NOMO-1 treated with dmso at 0.1 percent for 144 hours (cell line): ENCODE results near the gene MDGA2.
A peak's percentile ranks its signal among the peaks of the same experiment; 100 is the strongest.
"Not testable (repeated sequence)": the region's sequence is repeated elsewhere in the genome, so short reads cannot be mapped to it uniquely, and the experiment has no call there.

Source experiments
- DNase-seq: peaks from one replicate; lab custom pipeline; 2025; ENCODE audit not compliant: unreplicated experiment; lab: John Stamatoyannopoulos, UW

MDGA2 gene

DNA sequence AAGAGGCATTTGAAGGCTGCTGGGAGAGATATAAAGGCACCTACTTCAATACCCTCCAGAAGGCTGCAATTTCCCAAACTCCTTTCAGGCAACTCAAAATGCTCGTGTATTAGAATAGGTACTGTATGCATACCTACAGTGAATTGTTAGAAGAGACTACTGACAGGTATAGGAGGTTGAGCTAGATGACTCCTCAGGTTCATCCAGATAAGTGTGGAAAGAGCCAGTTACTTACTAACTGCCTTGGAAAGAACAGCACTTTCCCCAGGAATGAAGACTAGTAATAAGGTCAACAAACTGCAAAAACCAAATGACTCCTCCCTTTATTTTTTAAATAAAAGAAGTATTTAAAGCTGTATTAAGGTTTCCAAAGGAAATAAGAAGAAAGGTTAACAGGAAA, 429.0 kb downstream of the MDGA2 start:
- DNase-seq: no peak

DNA sequence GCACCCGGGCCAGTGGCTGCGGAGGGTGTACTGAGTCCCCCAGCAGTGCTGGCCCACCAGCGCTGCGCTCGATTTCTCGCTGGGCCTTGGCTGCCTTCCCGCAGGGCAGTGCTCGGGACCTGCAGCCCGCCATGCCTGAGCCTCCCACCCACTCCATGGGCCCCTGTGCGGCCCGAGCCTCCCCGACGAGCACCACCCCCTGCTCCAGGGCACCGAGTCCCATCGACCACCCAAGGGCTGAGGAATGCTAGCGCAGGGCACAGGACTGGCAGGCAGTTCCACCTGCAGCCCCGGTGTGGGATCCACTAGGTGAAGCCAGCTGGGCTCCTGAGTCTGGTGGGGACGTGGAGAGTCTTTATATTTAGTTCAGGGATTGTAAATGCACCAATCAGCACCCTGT, 432.8 kb downstream of the MDGA2 start:
- DNase-seq: not testable (repeated sequence)

DNA sequence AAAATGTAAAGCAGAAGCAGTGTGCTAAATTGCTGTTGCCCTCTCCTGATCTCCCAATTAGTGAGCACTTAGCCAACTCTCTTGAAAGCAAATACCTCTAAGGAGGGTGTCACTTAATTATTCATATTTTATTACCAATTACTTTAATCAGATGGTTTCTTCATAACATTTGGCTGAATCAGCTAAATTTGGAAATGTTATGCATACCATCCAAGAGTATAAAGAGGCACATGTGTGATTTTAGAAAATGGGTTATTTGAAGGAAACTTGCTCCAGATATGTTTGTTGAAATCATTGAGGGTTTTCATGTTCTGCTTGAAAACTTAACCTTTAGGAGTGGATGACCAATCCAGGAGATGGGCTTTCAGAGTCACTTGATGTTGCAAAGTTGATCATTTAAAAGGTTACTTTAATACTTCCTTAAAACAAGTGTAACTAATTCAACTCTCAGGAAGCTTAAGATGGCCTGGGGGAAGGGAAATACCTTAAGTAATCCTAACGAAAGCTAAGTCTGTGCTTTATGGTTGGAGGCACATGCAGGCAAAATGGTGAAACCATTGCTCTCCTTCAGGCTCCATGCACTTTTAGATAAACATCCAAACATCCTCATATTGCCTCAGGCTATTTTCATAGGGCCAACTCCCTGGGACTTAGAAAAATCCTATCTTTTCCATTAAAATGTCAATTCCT, 434.5 kb downstream of the MDGA2 start:
- DNase-seq: peak; percentile 20

DNA sequence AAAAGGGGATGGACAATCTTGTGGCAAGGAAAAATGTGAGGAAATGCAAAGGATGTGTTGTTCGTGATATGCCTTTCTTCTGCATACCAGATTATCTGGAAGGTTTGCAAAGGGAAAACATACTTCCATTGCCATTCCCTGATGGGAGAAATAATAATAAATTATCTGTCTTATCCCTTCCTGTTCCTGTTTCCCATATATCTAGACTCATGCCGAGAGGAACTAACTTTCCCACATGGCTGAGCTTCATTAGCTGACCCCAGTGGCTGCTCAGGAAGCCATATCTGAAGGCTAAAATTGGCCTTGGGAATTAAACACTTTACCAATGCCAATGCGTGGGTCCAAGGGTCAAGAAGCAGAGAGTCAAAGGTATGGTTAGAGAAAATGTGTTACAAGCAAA, 439.8 kb downstream of the MDGA2 start:
- DNase-seq: no peak

DNA sequence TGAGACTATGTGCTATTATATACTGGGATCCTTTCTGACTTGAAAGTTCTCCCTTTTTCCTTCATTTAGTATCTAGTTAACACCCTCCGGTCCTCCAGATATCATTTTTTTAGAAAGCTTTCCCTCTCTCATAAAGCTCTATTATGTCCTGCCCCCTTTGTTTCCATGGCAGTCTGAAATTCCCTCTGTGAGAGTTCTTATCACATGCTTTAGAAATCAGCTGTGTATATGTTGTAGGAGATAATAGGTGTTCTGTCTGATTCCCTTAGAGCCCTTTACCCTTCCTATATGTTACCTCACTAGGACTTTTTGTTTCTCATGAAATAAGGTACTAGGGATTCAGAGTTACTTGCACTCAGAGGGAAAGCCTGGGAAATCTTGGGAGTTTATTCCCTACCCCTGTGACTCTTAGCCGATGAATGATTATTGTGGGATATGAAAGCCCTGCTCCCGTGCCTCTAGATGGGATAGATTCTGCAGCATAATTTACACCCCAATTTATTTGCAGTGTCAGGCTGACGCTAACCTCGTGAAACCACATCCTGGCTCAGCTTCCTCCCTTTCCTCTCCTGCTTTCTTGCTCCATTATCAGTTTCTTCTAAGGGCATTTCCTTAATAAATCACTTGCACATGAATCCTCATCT, 448.4 kb downstream of the MDGA2 start:
- DNase-seq: peak; percentile 6

DNA sequence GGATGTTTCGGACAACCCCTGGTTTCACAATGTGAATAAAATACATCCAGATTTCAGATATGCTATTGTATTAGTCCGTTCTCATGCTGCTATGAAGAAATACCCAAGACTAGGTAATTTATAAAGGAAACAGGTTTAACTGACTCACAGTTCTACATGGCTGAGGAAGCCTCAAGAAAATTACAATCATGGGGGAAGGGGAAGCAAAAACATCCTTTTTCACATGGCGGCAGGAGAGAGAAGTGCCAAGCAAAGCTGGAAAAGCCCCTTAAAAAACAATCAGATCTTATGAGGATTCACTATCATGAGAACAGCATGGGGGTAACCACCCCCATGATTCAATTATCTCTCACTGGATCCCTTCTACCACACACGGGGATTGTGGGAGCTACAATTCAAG, 451.7 kb downstream of the MDGA2 start:
- no peak for DNase-seq

DNA sequence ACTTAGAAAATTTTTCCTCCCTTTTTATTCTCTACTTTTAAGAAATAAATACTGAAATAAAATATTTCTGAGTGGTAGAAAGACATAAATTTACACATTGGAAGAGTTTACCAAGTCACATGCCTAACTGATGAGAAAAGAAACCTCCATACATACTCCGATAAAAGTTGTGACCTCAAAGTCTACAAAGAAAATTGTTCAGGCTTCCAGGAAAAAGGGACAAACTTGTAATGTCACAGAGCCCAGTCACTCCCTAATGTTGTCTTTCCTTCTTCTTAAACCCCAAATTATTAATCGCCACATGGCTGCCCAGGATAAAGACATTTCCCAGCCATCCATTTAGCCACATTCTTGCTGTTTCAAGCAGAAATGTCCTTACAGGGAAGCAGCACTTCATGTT, 455.3 kb downstream of the MDGA2 start:
- DNase-seq: no peak

DNA sequence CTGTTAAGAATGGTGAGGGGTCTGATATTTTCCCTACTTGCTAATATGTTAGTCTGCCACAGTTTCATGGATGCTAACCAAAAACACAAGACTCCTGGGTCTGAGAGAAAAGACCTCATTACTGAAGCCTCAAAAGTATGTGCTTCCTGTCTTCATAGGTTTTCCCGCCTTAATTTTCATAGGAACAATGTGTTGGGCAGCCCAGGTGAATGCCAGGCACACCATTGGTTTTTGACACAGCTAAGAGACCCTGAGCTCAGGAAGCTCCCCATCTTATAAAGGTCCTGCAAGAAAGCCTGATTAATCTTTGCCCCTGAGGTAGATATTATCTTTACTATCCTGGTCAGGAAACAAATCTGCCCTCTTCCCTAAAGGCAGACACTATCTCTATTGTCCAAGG, 464.1 kb downstream of the MDGA2 start:
- DNase-seq: no peak

DNA sequence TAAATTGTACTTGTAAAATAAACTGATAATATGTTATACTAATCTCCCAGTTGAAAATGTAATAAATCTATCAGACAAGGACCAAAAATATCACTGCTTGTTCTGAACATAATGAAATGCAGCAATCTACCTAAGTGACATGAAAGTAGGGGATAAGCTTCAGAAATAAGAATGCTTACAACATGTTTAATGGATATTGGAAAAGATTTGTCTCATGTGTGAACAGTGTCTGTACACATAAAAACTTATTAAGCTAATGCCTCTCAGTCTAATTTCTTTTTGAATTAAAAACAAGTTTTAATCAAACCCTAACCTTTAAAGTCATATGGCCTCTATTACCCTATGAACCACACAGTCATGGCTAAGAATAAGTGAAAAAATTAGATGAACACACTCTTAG, 465.3 kb downstream of the MDGA2 start:
- DNase-seq: no peak

DNA sequence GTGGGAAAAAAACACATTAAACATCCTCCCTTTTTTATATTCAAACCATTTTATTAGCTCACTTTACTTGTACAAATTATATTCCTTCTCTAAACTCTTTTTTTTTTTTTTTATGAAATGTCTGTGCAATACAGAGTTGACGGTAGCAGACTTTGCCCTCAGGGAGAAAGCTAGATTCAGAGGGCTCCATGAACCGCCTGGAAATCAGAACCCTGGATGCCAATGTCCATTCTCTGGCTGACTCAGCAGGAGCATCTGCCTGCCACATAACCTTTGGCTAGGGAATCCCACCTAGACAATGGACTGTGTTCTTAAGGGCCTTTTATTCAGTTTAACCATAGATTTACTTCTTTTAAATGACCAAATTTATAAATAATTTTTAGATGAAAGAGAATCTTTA, 467.0 kb downstream of the MDGA2 start:
- DNase-seq: no peak

DNA sequence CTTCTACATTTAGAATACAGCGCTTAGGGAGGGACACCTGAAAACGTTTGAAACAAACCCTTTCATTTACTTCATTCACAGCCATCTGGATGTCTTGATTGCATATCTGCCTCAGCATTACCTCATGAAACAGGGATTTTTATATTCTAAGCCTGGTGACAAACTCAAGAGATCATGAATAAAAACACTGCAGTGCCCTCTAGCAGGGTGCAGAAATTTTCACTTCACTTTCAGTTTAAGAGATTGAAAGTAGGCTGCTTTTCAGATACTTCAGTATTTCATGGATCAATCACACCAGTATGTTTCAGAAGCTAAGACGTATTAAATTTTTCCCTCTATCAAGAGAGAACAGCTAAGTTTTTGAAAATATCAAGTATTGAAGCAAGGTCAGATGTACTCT, 467.8 kb downstream of the MDGA2 start:
- no peak for DNase-seq

DNA sequence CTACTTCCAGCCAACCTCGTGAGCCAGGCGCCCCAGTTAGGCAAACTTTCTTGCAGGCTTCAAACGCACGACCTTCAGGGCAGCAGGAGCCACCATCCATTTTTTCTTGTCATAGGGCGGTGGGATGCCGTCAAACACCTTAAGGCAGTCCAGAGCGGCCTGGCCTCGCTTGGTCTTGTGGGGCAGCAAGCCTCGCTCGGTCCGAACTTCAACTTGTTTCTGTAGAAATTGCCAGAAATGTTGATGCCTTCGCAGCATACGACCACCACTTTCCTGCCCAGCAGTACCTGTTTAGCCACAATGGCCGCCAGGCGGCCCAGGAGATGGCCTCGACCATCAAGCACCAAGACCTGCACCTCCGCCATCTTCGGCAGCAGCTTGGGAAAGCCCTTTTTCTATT, 474.7 kb downstream of the MDGA2 start:
- DNase-seq: no peak

DNA sequence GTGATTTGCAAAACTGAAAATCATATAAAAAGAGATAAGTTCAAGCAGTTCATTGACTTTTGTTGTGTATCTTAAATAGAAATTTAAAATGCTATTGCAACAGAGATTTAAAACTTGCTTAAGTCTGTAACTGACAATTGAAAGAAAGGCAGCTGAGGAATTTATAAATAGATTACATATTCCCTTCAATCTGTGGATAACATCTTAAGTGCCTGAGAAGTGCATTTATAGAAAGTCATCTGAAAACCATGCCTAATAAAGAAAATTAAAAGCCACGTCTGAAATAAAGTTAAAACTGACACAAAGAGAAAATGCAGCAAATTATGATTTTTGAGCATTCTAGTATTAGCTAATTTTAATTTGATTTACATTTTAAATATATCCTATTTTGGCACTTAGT, 479.8 kb downstream of the MDGA2 start:
- no peak for DNase-seq

DNA sequence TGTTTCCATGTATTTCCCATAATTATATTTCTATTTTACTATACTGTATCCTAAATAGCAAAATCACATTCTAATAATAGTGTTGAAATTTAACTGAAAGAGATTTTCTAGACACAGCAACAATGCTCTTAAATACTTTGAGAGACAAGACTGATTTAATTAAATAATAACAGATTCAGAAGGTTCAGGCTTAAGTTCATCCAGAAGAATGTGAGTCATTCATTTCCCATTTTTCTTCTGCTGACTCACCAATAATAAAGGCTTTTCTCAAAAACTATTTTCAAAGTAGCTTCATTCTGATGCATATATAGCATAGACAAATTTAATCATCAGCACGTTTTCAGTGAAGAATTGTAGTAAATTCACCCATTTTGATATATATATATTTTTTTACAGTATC, 481.4 kb downstream of the MDGA2 start:
- DNase-seq: no peak

DNA sequence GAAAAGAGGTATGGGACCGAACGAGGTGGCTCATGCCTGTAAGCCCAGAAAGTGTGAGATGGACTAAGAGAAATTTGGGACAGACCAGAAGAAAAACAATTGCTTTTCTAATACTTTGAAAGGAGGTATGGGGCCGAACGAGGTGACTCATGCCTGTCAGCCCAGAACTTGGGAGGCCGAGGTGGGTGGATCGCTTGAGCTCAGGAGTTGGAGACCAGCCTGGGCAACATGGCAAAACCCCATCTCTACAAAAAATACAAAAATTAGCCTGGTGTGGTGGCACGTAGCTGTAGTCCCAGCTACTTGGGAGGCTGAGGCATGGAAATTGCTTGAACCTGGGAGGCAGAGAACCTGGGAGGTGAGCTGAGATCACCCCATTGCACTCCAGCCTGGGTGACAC, 483.2 kb downstream of the MDGA2 start:
- DNase-seq: not testable (repeated sequence)

DNA sequence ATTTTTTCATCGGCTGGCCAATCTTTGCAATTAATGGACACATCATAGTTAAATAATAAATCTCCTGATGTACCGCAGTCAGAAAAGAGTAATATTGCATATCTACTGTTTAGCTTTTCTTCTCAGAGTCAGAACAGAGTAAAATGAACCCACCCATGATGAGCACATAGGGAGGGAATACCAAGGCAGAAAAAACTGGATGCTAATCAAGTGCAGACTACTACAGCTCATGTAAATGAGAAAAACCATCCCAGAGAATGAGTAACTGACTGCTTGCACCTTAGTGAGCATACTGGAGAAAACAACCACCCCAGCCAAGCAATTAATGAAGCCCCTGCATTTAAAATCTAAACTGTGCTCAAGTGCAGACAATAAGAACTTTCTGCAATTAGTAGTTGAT, 483.7 kb downstream of the MDGA2 start:
- DNase-seq: no peak

DNA sequence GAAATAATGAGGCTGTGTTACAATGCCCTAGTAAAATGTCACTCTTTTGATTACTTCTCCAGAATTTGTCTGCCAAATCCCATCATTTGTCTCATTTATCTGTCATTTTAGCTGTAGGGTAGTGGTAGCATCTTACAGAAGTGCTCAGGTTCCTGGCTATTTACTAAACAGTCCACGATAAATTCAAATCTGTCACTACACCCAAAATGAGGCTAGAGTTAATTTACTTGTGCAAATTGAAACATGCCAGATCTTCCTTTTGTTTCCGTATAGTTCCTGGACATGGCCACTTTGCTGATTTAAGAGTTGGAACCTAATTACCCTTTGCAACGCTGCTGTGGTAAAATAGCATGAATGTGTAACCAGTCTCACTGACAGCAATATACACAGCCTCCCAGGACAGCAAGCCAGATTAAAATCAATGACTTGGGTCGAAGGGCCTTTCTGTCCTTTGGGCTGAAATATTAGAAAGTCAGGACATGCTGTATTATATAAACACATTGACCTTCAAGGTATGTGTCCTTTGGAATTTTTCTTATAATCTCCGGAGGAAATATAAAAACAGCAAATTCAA, 485.4 kb downstream of the MDGA2 start:
- DNase-seq: no peak

DNA sequence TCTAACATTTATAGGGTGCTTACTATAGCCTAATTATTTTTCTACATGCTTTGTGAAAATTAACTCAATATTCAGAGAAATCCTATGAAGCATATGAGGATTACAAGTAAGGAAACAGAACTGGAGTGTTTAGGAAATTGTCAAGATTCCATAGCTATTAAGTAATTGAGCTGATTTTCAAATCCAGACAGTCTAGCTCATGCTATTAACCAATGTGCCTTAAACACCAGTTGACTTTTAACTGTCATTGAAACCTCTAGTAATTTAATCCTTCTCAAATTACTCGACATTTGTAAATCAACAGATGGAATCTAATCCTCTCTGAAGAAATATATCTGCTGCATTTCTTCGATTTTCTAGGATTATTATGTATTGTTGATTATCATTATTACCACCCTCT, 488.9 kb downstream of the MDGA2 start:
- DNase-seq: no peak

DNA sequence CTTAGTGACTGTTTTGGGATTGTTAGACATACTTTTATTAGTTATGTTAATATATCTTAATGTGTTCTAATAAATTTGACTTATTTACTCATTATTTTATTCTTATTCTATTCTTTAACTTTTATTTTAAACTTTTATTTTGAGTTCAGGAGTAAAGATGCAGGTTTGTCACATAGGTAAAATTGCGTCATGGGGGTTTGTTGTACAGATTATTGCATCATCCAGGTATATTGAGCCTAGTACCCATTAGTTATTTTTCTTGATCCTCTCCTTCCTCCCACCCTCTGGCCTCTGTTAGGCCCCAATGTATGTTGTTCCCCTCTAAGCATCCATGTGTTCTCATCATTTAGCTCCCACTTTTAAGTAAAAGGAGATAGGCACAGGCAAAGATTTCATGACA, 495.5 kb downstream of the MDGA2 start:
- DNase-seq: no peak

DNA sequence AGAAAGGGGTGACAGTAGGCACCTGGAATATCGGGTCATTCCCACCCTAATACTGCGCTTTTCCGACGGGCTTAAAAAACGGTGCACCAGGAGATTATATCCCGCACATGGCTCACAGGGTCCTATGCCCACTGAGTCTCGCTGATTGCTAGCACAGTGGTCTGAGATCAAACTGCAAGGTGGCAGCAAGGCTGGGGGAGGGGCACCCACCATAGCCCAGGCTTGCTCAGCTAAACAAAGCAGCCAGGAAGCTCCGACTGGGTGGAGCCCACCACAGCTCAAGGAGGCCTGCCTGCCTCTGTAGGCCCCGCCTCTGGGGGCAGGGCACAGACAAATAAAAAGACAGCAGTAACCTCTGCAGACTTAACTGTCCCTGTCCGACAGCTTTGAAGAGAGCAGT, 503.5 kb downstream of the MDGA2 start:
- not testable (repeated sequence) for DNase-seq

DNA sequence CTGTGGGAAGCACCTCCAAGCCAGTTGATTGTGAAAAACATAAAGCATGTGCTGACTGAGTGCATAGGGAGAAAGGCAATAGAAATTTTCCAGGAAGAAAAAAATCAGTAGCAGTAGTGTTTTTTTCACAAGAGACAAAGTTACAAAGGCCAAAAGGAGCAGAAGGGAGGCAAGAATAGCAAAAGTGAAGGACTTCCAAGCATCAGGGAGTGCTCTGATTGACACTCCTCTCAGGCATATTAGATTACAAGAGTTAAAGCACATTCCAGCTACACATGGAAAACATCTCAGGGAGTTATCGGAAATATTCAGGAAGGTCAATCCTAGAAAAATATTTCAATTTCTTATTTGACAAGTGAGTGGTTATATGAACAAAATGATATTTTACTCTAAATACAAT, 508.0 kb downstream of the MDGA2 start:
- no peak for DNase-seq

DNA sequence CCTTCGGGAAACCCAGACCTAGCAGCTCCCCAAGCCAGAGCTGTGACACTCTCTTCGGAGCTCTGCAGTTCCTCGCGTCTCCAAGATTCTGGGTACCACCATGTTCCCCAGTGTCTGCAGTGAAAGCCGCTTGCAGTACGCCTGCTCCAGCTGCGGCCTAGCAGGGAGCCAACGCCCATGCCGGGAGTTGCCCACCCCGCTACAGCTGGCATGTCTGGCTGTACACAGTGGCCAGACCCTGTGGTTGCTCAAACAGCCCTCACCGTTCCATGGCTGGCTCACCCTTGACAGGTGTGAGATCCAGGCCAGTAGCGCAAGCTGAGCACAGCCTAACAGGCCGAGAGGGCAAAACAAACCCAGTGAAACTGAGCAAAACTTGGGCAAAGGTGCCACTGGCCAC, 520.0 kb downstream of the MDGA2 start:
- DNase-seq: no peak
